ENCODE measurements around the gene SEMA4G. TPM values are rescaled to one million over a fixed set of nuclear protein-coding genes. Genes with fewer than 3 reads are reported as not detected.

SEMA4G gene
- total RNA-seq, 1 donor from 2014 or later, result 0.26 TPM

GRCh38 chr10:101018600-101019439 is 49.5 kb downstream of the SEMA4G start:
- FAIRE-seq, result no peak

More at GRCh38 chr10:101018600-101019439, 49.5 kb downstream of the SEMA4G start:
- TF ChIP-seq, protein P1, sequence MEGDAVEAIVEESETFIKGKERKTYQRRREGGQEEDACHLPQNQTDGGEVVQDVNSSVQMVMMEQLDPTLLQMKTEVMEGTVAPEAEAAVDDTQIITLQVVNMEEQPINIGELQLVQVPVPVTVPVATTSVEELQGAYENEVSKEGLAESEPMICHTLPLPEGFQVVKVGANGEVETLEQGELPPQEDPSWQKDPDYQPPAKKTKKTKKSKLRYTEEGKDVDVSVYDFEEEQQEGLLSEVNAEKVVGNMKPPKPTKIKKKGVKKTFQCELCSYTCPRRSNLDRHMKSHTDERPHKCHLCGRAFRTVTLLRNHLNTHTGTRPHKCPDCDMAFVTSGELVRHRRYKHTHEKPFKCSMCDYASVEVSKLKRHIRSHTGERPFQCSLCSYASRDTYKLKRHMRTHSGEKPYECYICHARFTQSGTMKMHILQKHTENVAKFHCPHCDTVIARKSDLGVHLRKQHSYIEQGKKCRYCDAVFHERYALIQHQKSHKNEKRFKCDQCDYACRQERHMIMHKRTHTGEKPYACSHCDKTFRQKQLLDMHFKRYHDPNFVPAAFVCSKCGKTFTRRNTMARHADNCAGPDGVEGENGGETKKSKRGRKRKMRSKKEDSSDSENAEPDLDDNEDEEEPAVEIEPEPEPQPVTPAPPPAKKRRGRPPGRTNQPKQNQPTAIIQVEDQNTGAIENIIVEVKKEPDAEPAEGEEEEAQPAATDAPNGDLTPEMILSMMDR (IDR thresholded peaks at IDR 0.05; ENCODE audit: insufficient read depth, low read length, severe bottlenecking), result peak; percentile 91
- peak; percentile 57 for DNase-seq (ENCODE audit: low read depth)
- Histone ChIP-seq H3K27me3 (ENCODE audit: control insufficient read depth, insufficient read depth, low read length) (peaks cover 6% of the 10 kb centered on the region), H3K36me3 (ENCODE audit: control insufficient read depth, insufficient read depth, low read length) (no peaks in the 10 kb centered on the region), H3K4me3 (ENCODE audit: low read depth, low read length) (no peak overlapping the region)

Other genes with a start within 250 kb of the SEMA4G start
- gene PAX2, start 223.9 kb upstream of the SEMA4G start, total RNA-seq, result not detected in 2 replicates
- gene SLF2, start 56.5 kb upstream of the SEMA4G start, total RNA-seq, result 12.1 and 15.1 TPM in 2 replicates
- 47.7 and 73.5 TPM in 2 replicates for gene MRPL43, start 18.0 kb downstream of the SEMA4G start, total RNA-seq
- gene TWNK, start 18.0 kb downstream of the SEMA4G start, total RNA-seq, result 7.9 and 14.7 TPM in 2 replicates
- 30.0 and 36.5 TPM in 2 replicates for gene LZTS2, start 30.3 kb downstream of the SEMA4G start, total RNA-seq
- gene PDZD7, start 61.6 kb downstream of the SEMA4G start, total RNA-seq, result 0.13 and 0.26 TPM in 2 replicates
- gene SFXN3, start 61.7 kb downstream of the SEMA4G start, total RNA-seq, result 14.0 and 16.1 TPM in 2 replicates
- gene KAZALD1, start 92.5 kb downstream of the SEMA4G start, total RNA-seq, result 1.6 and 4.0 TPM in 2 replicates
- not detected in 2 replicates for gene TLX1, start 161.8 kb downstream of the SEMA4G start, total RNA-seq

All from bronchial epithelial cell (primary cell).